Thyroid gland (tissue), 4 donors: ENCODE results near the gene CDC45.

Experiments used
- POLR2A ChIP-seq, 2 donors: fragments of 450-650 bp; IDR thresholded peaks; one replicate each; pipeline ENCODE4 v1.6.1; 2017; ENCODE audit warnings: antibody characterized with exemption in 2 of 2, mild to moderate bottlenecking in 2 of 2, moderate library complexity in 1 of 2
- TF ChIP-seq, protein P1 (sequence below), 6 experiments: fragments of 200-600 bp in 3 of 6; fragments of 450-650 bp in 3 of 6; sonication (generic) in 3 of 6; IDR thresholded peaks; one replicate each; pipeline ENCODE4 v1.5.1; 2016 to 2019; ENCODE audit warnings: antibody characterized with exemption in 6 of 6, mild to moderate bottlenecking in 2 of 6, inconsistent platforms in 1 of 6, moderate library complexity in 1 of 6

DNA sequence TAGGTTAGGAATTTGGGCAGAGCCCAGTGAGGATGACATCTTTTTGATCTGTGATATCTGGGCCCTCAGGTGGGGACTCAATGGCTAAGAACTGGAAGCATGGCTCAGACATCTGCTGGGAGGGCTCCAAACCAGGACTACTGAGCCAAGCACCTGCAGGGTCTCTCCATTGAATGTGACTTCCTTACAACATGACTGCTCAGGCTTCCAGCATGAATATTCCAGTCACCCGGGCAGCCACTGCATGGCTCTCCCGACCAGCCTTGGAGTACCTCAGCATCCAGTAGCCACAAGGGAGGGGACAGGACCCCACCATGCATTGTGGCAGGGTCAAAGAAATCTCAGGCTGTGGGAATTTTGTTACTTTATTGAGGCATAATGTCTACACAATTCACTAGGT is 8.6 kb downstream of the CDC45 start:
- no peak for TF ChIP-seq POLR2A (IDR thresholded peaks at IDR 0.05)
- TF ChIP-seq, protein P1, sequence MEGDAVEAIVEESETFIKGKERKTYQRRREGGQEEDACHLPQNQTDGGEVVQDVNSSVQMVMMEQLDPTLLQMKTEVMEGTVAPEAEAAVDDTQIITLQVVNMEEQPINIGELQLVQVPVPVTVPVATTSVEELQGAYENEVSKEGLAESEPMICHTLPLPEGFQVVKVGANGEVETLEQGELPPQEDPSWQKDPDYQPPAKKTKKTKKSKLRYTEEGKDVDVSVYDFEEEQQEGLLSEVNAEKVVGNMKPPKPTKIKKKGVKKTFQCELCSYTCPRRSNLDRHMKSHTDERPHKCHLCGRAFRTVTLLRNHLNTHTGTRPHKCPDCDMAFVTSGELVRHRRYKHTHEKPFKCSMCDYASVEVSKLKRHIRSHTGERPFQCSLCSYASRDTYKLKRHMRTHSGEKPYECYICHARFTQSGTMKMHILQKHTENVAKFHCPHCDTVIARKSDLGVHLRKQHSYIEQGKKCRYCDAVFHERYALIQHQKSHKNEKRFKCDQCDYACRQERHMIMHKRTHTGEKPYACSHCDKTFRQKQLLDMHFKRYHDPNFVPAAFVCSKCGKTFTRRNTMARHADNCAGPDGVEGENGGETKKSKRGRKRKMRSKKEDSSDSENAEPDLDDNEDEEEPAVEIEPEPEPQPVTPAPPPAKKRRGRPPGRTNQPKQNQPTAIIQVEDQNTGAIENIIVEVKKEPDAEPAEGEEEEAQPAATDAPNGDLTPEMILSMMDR (IDR thresholded peaks at IDR 0.05): no peak
